ENCODE results near the gene LIME1. TPM values are rescaled to one million over a fixed set of nuclear protein-coding genes. Genes with fewer than 3 reads are reported as not detected.

Gene LIME1
- total RNA-seq, 2 donors from 2014 or later = 4.2 to 4.9 TPM

DNA sequence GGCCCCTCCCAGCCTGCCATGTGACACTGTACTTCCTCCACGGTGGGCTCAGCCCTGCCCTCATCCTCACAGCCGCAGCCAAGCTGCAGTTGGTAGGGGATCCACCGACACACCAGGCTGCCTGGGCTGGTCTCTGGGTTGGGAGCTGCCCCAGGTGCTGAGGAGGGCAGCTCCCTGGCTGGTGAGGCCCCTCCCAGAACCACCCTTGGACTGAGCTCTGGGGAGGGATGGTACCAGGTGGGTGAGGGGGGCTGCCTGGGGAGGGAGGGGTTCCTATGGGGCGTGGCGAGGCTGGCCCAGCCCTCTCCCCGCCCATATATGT, 40.2 kb upstream of the LIME1 start:
- intact Hi-C loops (cut with DNase I) = no loop called here
- no peak for DNase-seq (ENCODE audit: low spot score)

DNA sequence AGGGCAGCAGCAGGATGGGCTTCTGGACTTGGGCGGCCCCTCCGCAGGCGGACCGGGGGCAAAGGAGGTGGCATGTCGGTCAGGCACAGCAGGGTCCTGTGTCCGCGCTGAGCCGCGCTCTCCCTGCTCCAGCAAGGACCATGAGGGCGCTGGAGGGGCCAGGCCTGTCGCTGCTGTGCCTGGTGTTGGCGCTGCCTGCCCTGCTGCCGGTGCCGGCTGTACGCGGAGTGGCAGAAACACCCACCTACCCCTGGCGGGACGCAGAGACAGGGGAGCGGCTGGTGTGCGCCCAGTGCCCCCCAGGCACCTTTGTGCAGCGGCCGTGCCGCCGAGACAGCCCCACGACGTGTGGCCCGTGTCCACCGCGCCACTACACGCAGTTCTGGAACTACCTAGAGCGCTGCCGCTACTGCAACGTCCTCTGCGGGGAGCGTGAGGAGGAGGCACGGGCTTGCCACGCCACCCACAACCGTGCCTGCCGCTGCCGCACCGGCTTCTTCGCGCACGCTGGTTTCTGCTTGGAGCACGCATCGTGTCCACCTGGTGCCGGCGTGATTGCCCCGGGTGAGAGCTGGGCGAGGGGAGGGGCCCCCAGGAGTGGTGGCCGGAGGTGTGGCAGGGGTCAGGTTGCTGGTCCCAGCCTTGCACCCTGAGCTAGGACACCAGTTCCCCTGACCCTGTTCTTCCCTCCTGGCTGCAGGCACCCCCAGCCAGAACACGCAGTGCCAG, 39.7 kb upstream of the LIME1 start, which contains the start of gene TNFRSF6B:
TNFRSF6B (plus strand) TSS at position 25 of the 729 bp plus-strand sequence; CDS start at position 141, 116 bp downstream.
- intact Hi-C loops (cut with DNase I) = no loop called here
- DNase-seq (ENCODE audit: low spot score) = peak; percentile 83

DNA sequence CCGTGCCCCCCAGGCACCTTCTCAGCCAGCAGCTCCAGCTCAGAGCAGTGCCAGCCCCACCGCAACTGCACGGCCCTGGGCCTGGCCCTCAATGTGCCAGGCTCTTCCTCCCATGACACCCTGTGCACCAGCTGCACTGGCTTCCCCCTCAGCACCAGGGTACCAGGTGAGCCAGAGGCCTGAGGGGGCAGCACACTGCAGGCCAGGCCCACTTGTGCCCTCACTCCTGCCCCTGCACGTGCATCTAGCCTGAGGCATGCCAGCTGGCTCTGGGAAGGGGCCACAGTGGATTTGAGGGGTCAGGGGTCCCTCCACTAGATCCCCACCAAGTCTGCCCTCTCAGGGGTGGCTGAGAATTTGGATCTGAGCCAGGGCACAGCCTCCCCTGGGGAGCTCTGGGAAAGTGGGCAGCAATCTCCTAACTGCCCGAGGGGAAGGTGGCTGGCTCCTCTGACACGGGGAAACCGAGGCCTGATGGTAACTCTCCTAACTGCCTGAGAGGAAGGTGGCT, 39.1 kb upstream of the LIME1 start:
- DNase-seq (ENCODE audit: low spot score) = peak; percentile 77
- intact Hi-C loops (cut with DNase I) = no loop called here

DNA sequence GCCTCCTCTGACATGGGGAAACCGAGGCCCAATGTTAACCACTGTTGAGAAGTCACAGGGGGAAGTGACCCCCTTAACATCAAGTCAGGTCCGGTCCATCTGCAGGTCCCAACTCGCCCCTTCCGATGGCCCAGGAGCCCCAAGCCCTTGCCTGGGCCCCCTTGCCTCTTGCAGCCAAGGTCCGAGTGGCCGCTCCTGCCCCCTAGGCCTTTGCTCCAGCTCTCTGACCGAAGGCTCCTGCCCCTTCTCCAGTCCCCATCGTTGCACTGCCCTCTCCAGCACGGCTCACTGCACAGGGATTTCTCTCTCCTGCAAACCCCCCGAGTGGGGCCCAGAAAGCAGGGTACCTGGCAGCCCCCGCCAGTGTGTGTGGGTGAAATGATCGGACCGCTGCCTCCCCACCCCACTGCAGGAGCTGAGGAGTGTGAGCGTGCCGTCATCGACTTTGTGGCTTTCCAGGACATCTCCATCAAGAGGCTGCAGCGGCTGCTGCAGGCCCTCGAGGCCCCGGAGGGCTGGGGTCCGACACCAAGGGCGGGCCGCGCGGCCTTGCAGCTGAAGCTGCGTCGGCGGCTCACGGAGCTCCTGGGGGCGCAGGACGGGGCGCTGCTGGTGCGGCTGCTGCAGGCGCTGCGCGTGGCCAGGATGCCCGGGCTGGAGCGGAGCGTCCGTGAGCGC, 38.5 kb upstream of the LIME1 start:
- intact Hi-C loops (cut with DNase I) = no loop called here
- DNase-seq (ENCODE audit: low spot score) = peak; percentile 74

DNA sequence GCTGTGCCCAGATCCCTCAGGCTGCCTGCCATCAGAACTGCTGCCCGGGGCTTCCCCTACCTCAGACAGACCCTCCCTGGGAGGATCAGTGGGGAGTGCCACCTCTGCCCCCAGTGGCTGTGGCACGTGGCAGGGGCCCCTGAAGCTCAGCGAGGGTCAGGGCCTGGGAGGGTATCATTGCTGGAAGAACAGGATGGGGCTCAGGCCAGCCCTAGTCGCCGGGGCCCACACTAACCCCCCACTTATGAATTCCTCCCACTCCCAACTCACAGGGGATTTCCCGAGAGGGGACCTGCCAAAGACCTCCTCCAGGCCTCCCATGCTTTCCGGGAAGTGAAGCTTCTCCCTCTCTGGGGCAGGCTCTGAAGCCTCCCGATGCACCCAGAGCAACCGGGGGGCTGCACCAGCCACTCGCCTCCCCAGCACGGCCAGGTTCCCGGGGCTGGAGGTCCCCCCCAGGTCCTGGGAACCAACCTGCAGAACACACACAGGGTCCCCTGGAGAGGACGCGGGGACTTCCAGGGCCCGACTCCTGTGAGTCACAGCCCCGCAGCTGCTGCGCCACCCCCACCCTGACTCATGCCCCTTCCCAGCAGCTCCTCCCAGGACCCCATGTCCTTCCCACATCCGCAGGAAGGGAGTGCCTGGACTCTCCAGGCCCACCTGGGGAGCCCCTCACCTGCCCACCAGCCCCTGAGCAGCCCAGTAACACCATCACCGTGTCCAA, 37.6 kb upstream of the LIME1 start:
- intact Hi-C loops (cut with DNase I) = no loop called here
- peak; percentile 94 for DNase-seq (ENCODE audit: low spot score)

DNA sequence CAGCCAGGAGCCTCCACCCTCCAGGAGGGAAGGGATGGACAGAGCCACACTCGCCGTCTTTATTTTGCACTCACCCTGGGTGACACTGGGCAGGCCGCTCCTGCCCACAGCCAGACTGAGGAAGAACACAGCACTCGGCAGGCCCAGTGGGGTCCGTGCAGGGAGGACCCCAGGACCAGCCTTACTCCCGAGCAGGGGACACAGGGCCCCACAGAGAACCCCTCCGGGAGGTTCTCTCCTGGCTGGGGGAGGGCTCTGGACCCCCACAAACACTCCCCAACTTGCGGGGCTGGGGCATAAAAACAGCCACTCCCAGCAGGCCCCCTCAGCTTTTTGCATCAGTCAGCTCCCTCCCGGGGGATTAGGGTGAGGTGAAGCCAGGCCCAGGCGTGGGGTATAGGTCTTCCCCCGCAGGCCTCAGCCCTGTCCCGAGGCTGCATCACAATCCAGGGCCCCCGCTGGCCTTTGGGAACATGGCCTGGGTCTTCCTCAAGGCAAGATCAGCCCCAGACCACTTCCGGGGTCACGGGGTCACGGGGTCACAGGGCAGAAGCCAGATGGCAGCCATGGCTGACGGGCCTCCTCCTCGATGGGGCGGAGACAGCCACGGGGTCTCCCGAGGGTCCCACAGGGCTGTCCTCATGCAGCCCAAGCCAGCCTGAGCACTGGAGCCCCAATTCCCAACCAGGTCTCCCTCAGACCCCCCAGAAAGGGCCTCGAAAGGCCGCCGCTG, 36.8 kb upstream of the LIME1 start:
- intact Hi-C loops (cut with DNase I) = no loop called here
- peak; percentile 83 for DNase-seq (ENCODE audit: low spot score)

DNA sequence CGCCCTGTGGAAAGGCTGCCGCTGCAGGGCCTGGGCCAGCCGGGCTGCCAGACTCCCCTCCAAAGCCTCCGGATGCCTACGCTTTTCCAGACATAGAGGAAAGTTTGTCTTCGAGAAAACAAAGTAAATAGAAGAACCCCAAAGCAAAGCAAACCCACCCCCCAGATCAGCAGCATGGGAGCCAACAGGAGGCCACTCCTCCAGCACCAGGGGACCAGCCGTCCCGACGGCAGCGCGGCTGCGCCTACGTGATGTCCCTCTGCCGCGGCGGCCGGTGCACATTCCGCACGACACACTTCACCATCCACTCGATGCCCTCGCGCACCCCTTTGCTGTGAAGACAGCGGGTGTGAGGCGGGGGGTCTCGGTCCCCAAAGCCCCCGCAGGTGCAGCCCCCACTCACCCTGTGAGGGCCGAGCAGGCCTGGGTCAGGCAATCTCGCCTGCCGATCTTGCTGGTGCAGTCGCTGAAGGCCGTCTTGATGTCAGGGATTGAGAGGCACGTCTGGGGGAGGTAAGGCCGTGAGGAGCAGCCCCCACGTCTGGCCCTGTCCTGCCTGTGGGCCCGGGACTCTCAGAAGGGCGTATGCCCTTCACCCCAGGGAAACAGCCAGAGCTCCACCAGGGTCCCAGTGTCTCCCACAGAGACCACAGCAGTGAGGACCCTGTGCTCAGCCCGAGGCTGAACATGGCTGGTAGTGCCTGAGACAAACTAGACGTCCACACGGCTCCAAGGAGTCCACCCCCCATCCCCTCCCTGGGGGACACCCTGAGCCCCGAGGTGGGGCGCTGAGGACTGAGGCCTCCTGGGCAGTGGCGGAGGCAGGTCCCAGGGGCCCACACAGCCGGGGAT, 36.0 kb upstream of the LIME1 start:
- DNase-seq (ENCODE audit: low spot score) = peak; percentile 80
- intact Hi-C loops (cut with DNase I) = no loop called here

DNA sequence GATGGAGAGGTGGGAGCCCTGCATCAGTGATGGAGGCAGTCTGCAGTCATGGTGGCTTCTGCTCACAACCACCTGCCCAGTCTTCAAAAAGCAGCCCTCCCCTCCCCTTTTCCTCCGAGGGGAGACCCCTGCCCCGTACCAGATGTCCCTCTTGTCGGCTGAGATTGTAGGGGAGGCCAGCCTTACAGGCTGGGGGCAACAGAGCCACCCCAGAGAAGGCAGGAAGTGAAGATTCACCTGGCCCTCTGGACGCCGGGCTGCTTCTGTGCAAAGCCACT, 35.5 kb upstream of the LIME1 start:
- DNase-seq (ENCODE audit: low spot score) = no peak
- intact Hi-C loops (cut with DNase I) = no loop called here

DNA sequence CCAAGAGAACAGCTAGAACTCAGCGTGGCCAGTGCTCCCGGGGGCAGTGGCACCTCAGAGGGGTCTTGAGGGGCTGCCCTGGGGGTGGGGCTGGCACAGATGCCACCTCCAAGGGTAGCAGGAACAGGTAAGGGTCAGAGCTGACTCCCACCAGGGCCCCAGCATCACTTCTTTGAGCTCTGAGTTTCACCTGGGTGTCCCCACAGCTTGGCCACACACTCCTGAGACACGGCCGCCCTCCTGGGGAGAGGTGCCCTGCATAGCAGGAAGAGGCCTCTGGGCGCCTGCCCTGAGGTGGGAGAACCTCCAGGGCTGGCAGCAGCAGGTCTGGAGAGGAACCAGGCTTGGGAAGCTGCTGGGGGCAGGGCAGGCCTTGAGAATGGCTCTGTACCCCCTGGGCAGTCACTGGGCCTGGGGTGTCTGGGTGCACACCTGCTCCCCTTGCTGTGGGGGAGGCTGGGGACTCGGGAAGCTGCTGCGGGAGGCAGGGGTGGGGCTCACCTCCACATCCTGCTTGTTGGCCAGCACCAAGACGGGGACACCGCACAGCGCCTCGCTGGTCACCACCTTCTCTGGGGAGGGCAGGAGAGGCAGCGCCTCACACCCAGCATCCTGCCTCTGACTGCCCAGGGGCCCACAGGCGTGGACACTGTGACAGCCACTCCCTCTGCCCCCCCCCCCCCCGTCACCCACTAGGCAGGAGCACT, 35.0 kb upstream of the LIME1 start:
- peak; percentile 78 for DNase-seq (ENCODE audit: low spot score)
- intact Hi-C loops (cut with DNase I) = no loop called here

DNA sequence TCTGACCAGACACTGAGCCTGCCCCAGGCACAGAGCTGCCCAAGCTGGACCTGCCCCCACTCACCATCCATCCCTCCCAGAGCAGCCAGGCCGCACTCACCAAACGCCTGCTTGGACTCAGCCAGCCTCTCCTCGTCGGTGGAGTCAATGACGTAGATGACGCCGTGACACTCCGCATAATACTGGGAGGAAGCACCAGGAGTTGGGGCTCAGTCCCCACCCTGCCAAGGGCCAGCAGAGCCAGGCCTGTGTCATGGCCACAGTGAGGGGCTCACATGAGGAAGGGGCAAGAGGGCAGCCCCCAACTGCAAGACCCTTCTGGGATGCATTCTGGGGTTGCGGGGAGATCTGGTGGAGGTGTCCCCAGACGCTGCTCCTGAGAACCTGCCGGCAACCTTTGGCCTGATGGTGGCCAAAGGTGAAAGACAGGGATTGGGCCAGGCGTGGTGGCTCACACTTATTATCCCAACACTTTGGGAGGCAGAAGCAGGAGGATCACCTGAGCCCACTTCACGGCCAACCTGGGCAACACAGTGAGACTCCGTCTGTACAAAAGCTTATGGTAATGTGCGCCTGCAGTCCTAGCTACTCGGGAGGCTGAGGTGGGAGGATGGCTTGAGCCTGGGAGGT, 34.3 kb upstream of the LIME1 start:
- peak; percentile 78 for DNase-seq (ENCODE audit: low spot score)
- intact Hi-C loops (cut with DNase I) = no loop called here

DNA sequence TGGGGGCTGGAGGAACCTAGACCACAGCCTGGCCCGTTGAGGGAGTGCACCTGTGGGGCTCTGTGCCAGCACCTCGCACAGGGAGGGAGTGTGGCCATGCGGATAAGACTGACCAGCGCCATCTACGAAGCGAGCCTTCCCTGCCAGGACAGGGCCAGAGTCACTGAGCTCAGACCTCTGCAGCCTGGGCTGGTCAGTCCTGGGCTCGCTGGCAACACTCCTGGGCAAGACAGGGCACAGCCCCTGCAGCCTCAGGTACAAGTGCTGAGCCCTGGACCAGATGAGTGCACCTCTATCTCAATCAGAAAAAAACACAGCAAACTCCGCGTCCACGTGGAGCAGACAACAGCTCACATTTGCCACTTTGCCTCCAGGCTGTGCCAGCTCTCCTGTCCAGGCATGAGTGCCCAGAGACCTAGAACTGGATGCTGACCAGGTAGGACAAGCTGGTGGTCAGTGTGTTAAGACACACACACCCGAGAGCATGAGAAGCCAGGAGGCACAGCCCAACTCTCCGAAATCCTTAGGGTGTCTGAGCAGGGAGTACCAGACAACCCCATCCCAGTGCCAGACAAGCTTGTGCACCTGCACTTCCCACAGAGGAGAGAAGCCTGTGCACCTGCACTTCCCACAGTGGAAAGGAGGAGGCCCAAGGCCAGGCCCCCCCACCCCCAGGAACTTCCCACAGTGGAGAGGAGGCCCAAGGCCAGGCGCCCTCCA, 33.6 kb upstream of the LIME1 start:
- intact Hi-C loops (cut with DNase I) = no loop called here
- peak; percentile 64 for DNase-seq (ENCODE audit: low spot score)

DNA sequence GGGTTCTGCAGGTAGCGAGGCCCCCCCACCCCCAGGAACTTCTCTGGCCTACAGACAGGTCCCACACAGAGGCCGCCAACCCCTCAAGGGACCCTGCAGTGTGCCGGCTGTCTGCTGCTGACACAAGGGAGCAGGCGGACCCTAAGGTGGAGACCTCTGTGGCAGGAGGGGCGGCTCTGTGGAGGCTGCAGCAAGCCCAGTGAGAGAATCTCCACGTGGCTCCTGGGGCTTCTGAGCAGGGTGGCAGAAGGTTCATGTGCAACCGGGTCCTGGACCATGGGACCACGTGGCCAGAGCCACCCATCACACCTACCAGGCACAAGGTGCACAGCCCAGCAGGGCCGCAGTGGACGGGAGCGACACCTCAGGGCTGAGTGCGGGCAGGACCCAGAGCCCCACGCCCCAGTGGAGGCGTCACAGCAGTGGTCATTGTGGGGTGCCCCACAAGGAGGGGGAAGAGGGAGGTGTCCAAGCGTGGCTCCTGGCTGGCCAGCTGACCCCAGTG, 32.9 kb upstream of the LIME1 start:
- DNase-seq (ENCODE audit: low spot score) = peak; percentile 79
- intact Hi-C loops (cut with DNase I) = no loop called here

DNA sequence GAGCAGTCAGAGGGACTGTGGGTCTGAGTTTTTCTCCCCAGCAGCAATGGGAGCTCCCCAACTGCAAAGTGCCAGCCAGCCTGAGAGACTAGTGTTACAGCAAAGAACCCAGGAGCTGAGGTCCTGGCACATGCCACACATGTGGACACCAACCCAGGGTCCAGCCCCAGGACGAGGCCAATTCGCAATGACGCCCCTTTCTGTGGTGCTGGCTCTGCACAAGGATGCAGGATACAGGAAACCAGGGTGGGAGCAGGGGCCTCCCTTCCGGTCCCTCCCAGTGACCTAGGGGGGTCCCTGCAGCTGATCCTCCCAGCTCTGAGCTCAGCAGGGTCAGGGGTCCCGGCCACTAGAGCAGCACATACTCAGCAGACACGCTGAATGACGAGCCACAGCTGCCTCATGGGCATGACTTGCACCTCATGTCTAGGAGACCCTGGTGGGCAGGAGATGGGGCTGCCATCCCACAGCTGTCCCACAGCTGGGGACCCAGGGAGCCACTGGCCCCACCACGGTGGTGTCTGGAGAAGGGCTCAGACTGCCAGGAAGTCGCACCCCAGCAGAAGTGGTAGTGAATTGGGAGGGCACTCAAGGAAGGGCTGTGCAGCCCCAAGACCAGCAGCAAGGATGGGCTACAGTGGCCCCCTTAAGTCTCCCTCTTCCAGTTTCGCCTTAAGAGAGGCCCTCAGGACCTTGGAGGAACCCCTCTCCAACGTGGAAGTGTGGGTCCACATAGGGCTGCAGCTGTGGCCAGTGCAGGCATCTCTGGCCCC, 32.3 kb upstream of the LIME1 start:
- intact Hi-C loops (cut with DNase I) = no loop called here

DNA sequence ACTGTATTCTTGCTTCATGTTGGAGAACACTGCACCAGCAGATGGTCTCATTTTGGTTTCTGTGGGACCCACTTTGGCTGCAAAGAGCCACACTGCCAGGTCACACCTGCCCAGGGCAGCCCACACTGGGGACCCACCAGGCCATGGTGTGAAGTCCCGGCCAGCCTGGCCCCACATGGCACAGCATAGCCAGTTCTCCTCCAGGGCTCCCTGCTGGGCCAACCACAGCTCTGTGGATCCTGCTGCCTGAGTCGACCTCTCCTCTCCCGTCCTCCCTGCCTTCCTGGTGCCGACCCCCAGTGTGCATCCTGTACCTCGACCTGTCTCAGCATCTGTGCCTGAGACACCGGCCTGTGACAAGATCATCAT, 31.7 kb upstream of the LIME1 start:
- intact Hi-C loops (cut with DNase I) = no loop called here

More for the DNA sequence above, 32.3 kb upstream of the LIME1 start:
- DNase-seq (ENCODE audit: low spot score) = peak; percentile 67

DNA sequence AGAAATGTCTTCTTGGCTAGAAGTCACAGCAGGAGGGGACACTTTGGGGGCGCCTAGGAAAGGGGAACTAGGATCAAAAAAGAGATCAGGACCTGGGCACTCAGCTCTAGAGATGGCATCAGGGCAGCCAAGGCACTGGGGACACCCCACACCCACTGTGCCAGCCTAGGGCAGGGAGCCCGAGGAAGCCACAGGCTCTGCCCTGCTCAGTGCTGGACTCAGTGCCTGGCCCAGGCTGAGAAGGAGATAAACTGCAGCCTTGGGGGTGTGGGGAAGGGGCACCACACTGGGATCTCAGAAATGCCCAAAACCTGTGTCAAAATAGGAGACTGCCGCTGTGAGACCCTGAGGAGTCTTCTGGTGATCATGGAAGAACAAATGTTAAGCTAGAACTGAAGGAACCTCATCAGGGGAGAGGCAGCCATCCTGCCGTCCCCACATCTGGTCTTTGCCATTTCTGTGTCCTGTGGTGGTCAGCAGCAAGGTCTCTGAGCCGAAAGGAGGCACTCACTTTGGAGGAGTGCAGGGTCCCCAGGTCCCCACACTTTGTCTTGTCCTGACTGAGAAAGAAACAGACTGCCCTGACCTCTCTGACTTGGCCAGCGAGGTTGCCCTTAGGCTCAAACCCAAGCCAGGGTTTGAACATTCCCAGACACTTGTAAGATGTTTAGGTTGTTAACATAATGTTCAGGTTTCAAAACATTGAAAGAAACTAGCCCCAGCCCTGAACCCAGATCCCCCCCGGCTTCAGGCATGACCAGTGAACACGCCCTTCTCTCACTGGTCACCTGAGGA, 31.0 kb upstream of the LIME1 start:
- intact Hi-C loops (cut with DNase I) = no loop called here

More for the DNA sequence above, 31.7 kb upstream of the LIME1 start:
- peak; percentile 64 for DNase-seq (ENCODE audit: low spot score)

More for the DNA sequence above, 31.0 kb upstream of the LIME1 start:
- peak; percentile 45 for DNase-seq (ENCODE audit: low spot score)

Measured in posterior vena cava (tissue), 2 donors.